ENCODE results near the gene CLASP1.

GRCh38 chr2:121489911-121490583 is 159.2 kb downstream of the CLASP1 start:
- no peak for TF ChIP-seq CTCF (conservative IDR thresholded peaks at IDR 0.05)
- TF ChIP-seq ZFX (IDR thresholded peaks at IDR 0.05) = no peak
